ENCODE results near the gene DAPK1.

GRCh38 chr9:87650611-87651295 lies 153.1 kb downstream of the DAPK1 start:
- TF ChIP-seq POLR2A (IDR thresholded peaks at IDR 0.05; ENCODE audit: low read depth, low read length) (no peak), TAF1 (IDR thresholded peaks at IDR 0.05; ENCODE audit: low read depth, low read length) (no peak), POLR2AphosphoS5 (IDR thresholded peaks at IDR 0.05; ENCODE audit: low read depth, low read length) (no peak)

All from GM12891 (cell line).